Ishikawa (cell line): ENCODE results near the gene KCNH5.

Experiments
- CEBPB ChIP-seq: IDR thresholded peaks from 2 replicates; pipeline ENCODE4 v1.6.1; 2012
- CREB1 ChIP-seq: IDR thresholded peaks from 2 replicates; pipeline ENCODE4 v1.6.1; 2012; ENCODE audit warnings: low read depth
- EGR1 ChIP-seq: IDR thresholded peaks from 2 replicates; pipeline ENCODE4 v1.6.1; 2012
- EP300 ChIP-seq: IDR thresholded peaks from 2 replicates; pipeline ENCODE4 v1.6.1; 2012; ENCODE audit warnings: borderline replicate concordance
- FOXM1 ChIP-seq: IDR thresholded peaks from 2 replicates; pipeline ENCODE4 v1.6.1; 2012; ENCODE audit warnings: low read depth, borderline replicate concordance
- MAX ChIP-seq: IDR thresholded peaks from 2 replicates; pipeline ENCODE4 v1.6.1; 2012
- NFIC ChIP-seq: IDR thresholded peaks from 2 replicates; pipeline ENCODE4 v1.6.1; 2012
- RAD21 ChIP-seq: IDR thresholded peaks from 2 replicates; pipeline ENCODE4 v1.6.1; 2012; ENCODE audit warnings: low read depth
- REST ChIP-seq: IDR thresholded peaks from 2 replicates; pipeline ENCODE4 v1.6.1; 2012; ENCODE audit warnings: low read depth, mild to moderate bottlenecking
- TAF1 ChIP-seq: IDR thresholded peaks from 2 replicates; pipeline ENCODE4 v1.6.1; 2012; ENCODE audit warnings: low read depth, mild to moderate bottlenecking
- TCF12 ChIP-seq: IDR thresholded peaks from 2 replicates; pipeline ENCODE4 v1.6.1; 2012; ENCODE audit warnings: low read depth
- TEAD4 ChIP-seq: IDR thresholded peaks from 2 replicates; pipeline ENCODE4 v1.6.1; 2012
- USF1 ChIP-seq: IDR thresholded peaks from 2 replicates; pipeline ENCODE4 v1.6.1; 2012
- YY1 ChIP-seq: IDR thresholded peaks from 2 replicates; pipeline ENCODE4 v1.6.1; 2012; ENCODE audit warnings: low read depth
- ZBTB7A ChIP-seq: IDR thresholded peaks from 2 replicates; pipeline ENCODE4 v1.6.1; 2012; ENCODE audit warnings: low read depth

Gene KCNH5

GRCh38 chr14:62778310-62778709 lies 266.9 kb downstream of the KCNH5 start:
- no peak for TF ChIP-seq CEBPB
- no peak for TF ChIP-seq FOXM1
- no peak for TF ChIP-seq CREB1
- no peak for TF ChIP-seq RAD21
- TF ChIP-seq REST, result no peak
- no peak for TF ChIP-seq EP300
- TF ChIP-seq USF1, result no peak
- TF ChIP-seq NFIC, result no peak
- TF ChIP-seq EGR1, result no peak
- no peak for TF ChIP-seq TAF1
- no peak for TF ChIP-seq YY1
- no peak for TF ChIP-seq TCF12

- no peak for TF ChIP-seq EGR1
- TF ChIP-seq ZBTB7A, result no peak
- no peak for TF ChIP-seq USF1
- TF ChIP-seq RAD21, result no peak
- no peak for TF ChIP-seq NFIC
- no peak for TF ChIP-seq TAF1
- TF ChIP-seq EP300, result no peak
- TF ChIP-seq CREB1, result no peak
- no peak for TF ChIP-seq MAX
- TF ChIP-seq TEAD4, result no peak
- no peak for TF ChIP-seq TCF12
- no peak for TF ChIP-seq FOXM1
- no peak for TF ChIP-seq CEBPB
- no peak for TF ChIP-seq YY1
Observed at GRCh38 chr14:62777510-62777909, 267.7 kb downstream of the KCNH5 start.

GRCh38 chr14:62776300-62776699 lies 269.0 kb downstream of the KCNH5 start:
- TF ChIP-seq REST (no peak), NFIC (no peak), FOXM1 (no peak), USF1 (no peak), CREB1 (no peak), MAX (no peak), TCF12 (no peak), EP300 (no peak)

GRCh38 chr14:62768753-62769152 lies 276.5 kb downstream of the KCNH5 start:
- TF ChIP-seq REST, result no peak
- no peak for TF ChIP-seq YY1
- TF ChIP-seq RAD21, result no peak
- TF ChIP-seq ZBTB7A, result no peak
- no peak for TF ChIP-seq NFIC
- TF ChIP-seq TEAD4, result no peak
- TF ChIP-seq EGR1, result no peak
- no peak for TF ChIP-seq CREB1
- TF ChIP-seq TAF1, result no peak
- TF ChIP-seq MAX, result no peak
- TF ChIP-seq FOXM1, result no peak
- TF ChIP-seq TCF12, result no peak
- TF ChIP-seq USF1, result no peak
- no peak for TF ChIP-seq EP300
- no peak for TF ChIP-seq CEBPB
